A549 (cell line): ENCODE results near the gene EPS8L1. TPM values are rescaled to one million over a fixed set of nuclear protein-coding genes. Genes with fewer than 3 reads are reported as not detected.

Experiments
- ATAC-seq, 2 experiments: fragments of 200-7000 bp in 1 of 2; fragments of >200 bp in 1 of 2; cut with Nextera tagmentation in 1 of 2; cut with Tn5 transposase in 1 of 2; 3 replicates each; pipeline versions ENCODE4 v1.8.0 to v1.9.1; 2018 to 2020; ENCODE audit warnings: mild to moderate bottlenecking in 1 of 2, moderate library complexity in 1 of 2
- CTCF ChIA-PET: fragments of 300-600 bp; sonication (Branson Sonifier 250); formaldehyde crosslinking; extraction: SDS; loops from one replicate; lab custom pipeline; 2021; ENCODE audit warnings: antibody characterized with exemption, inconsistent platforms; lab: Yijun Ruan, JAX
- POLR2A ChIA-PET: fragments of 350-600 bp; formaldehyde crosslinking; extraction: SDS; loops from one replicate; lab custom pipeline; 2021; ENCODE audit warnings: antibody characterized with exemption, inconsistent platforms; lab: Yijun Ruan, JAX
- DNase-seq, 2 experiments: peaks; one replicate each; pipeline versions ENCODE4 v3.0.0 to v3.0.0-alpha.2; 2011 to 2016; ENCODE audit warnings: low read depth in 1 of 2, low spot score in 1 of 2
- FAIRE-seq: peaks from 2 replicates; lab custom pipeline; 2011; peaks lifted over from hg19 to GRCh38; lab: Jason Lieb, UNC
- H3K27ac ChIP-seq, 2 experiments: fragments of >200 bp; sonication (Bioruptor Twin); formaldehyde crosslinking; 3 replicates each; pipeline ENCODE4 v1.5.1; 2016 to 2017
- H3K4me1 ChIP-seq: fragments of >200 bp; sonication (Bioruptor Twin); formaldehyde crosslinking; 3 replicates; pipeline ENCODE4 v1.6.1; 2016
- H3K4me2 ChIP-seq: fragments of >200 bp; sonication (Bioruptor Twin); formaldehyde crosslinking; 3 replicates; pipeline ENCODE4 v1.6.1; 2016
- H3K4me3 ChIP-seq: fragments of >200 bp; sonication (Bioruptor Twin); formaldehyde crosslinking; 3 replicates; pipeline ENCODE4 v1.5.1; 2016
- H3K9me3 ChIP-seq: fragments of >200 bp; sonication (Bioruptor Twin); formaldehyde crosslinking; 3 replicates; pipeline ENCODE4 v1.6.1; 2016
- CBX2 ChIP-seq: fragments of 200-600 bp; sonication (generic); IDR thresholded peaks from 2 replicates; pipeline ENCODE4 v1.6.1; 2016; ENCODE audit warnings: low read depth, mild to moderate bottlenecking, borderline replicate concordance
- EHMT2 ChIP-seq: fragments of 200-600 bp; sonication (generic); IDR thresholded peaks from 2 replicates; pipeline ENCODE4 v1.6.1; 2016; ENCODE audit warnings: antibody characterized with exemption, low read depth, mild to moderate bottlenecking, moderate library complexity
- EP300 ChIP-seq, 2 experiments: fragments of >200 bp; sonication (Bioruptor Twin); formaldehyde crosslinking; IDR thresholded peaks; 2 replicates in 1 of 2; 3 replicates in 1 of 2; pipeline ENCODE4 v1.6.1; 2016 to 2017
- ESRRA ChIP-seq: fragments of 150-350 bp; IDR thresholded peaks from 2 replicates; pipeline ENCODE4 v1.6.1; 2014; ENCODE audit warnings: mild to moderate bottlenecking, low read length, borderline replicate concordance
- FOSB ChIP-seq: fragments of 250-450 bp; sonication (Bioruptor Pico); IDR thresholded peaks from 2 replicates; pipeline ENCODE4 v1.5.0; 2020; ENCODE audit warnings: mild to moderate bottlenecking, moderate library complexity
- HOXB13 ChIP-seq: fragments of 250-450 bp; sonication (Bioruptor Pico); IDR thresholded peaks from 2 replicates; pipeline ENCODE4 v1.5.0; 2020; ENCODE audit warnings: low read depth, mild to moderate bottlenecking, moderate library complexity
- JUN ChIP-seq, 2 experiments: fragments of >200 bp; sonication (Bioruptor Twin); formaldehyde crosslinking; IDR thresholded peaks; 2 replicates in 1 of 2; 3 replicates in 1 of 2; pipeline ENCODE4 v1.6.1; 2016 to 2017
- MAZ ChIP-seq: fragments of 150-350 bp; IDR thresholded peaks from 2 replicates; pipeline ENCODE4 v1.6.1; 2014; ENCODE audit warnings: antibody characterized with exemption, low read depth, low read length, borderline replicate concordance
- NPAS2 ChIP-seq: fragments of 250-450 bp; sonication (Bioruptor Pico); IDR thresholded peaks from 2 replicates; pipeline ENCODE4 v1.8.0; 2022; ENCODE audit warnings: mild to moderate bottlenecking, moderate library complexity, borderline replicate concordance
- POLR2A ChIP-seq: IDR thresholded peaks from 2 replicates; pipeline ENCODE4 v1.6.1; 2012; ENCODE audit warnings: mild to moderate bottlenecking, low read length
- POLR2AphosphoS2 ChIP-seq: conservative IDR thresholded peaks from 2 replicates; pipeline ENCODE4 v1.6.1; 2012; ENCODE audit warnings: low read length, improper control_type of control experiment, inconsistent platforms
- TP53 ChIP-seq: fragments of 250-450 bp; sonication (Bioruptor Pico); IDR thresholded peaks from 2 replicates; pipeline ENCODE4 v1.5.0; 2021; ENCODE audit warnings: mild to moderate bottlenecking, moderate library complexity
- ZFP36 ChIP-seq: fragments of 450-650 bp; IDR thresholded peaks from 2 replicates; pipeline ENCODE4 v1.6.1; 2014; ENCODE audit warnings: borderline replicate concordance; ENCODE audit not compliant: partially characterized antibody
- WGBS: methylation state at CpG from one replicate; pipeline ENCODE4 v1.1.6; 2017; ENCODE audit errors: missing lambda C conversion rate; 5-methylcytosine and 5-hydroxymethylcytosine counted together
- polyA plus RNA-seq, 4 experiments: library from polyadenylated mRNA; depleted of rRNA in 3 of 4; stranded (reverse); fragments of >200 nt; fragmentation: RNase III in 1 of 4; extraction: RNeasy Plus Mini Kit Qiagen cat#74134 plus additional on column Dnase treatment in 1 of 4; gene quantifications; 2 replicates in 3 of 4; 3 replicates in 1 of 4; pipeline ENCODE4 v1.2.3, GENCODE V29; 2011 to 2017
- TF ChIP-seq, protein P1 (sequence below): fragments of 200-600 bp; sonication (generic); IDR thresholded peaks from 2 replicates; pipeline ENCODE4 v1.6.1; 2016; ENCODE audit warnings: antibody characterized with exemption, mild to moderate bottlenecking, moderate library complexity
- TF ChIP-seq, protein P2 (sequence below): fragments of 250-450 bp; sonication (Bioruptor Pico); IDR thresholded peaks from 2 replicates; pipeline ENCODE4 v1.5.0; 2021; ENCODE audit warnings: mild to moderate bottlenecking, moderate library complexity, borderline replicate concordance

The EPS8L1 gene
- polyA plus RNA-seq, 2 of the 4 experiments (the other 2 are of a cell fraction) = 3.7 to 3.8 TPM

- no peak for FAIRE-seq
- 86% methylated on average over 10 of the region's 10 CpGs for WGBS
- DNase-seq = no peak
- no peak overlapping the region for H3K27ac ChIP-seq
- no peak for ATAC-seq
- POLR2A ChIA-PET = no interaction called here
- CTCF ChIA-PET = interaction anchor here (0.9 to 7.8 kb wide), 8 partner anchors 10 to 619 kb away, joined by 3 to 77 read pairs (median 4); partner anchors contain the start of gene EPS8L1
- H3K9me3 ChIP-seq = no peaks in the 10 kb centered on the region
- no peaks in the 10 kb centered on the region for H3K4me1 ChIP-seq
- no peak for TF ChIP-seq ESRRA
- no peak overlapping the region for H3K4me2 ChIP-seq
- no peak overlapping the region for H3K4me3 ChIP-seq
These were observed 8.7 kb downstream of the EPS8L1 start for GRCh38 chr19:55084416-55084815.

DNA sequence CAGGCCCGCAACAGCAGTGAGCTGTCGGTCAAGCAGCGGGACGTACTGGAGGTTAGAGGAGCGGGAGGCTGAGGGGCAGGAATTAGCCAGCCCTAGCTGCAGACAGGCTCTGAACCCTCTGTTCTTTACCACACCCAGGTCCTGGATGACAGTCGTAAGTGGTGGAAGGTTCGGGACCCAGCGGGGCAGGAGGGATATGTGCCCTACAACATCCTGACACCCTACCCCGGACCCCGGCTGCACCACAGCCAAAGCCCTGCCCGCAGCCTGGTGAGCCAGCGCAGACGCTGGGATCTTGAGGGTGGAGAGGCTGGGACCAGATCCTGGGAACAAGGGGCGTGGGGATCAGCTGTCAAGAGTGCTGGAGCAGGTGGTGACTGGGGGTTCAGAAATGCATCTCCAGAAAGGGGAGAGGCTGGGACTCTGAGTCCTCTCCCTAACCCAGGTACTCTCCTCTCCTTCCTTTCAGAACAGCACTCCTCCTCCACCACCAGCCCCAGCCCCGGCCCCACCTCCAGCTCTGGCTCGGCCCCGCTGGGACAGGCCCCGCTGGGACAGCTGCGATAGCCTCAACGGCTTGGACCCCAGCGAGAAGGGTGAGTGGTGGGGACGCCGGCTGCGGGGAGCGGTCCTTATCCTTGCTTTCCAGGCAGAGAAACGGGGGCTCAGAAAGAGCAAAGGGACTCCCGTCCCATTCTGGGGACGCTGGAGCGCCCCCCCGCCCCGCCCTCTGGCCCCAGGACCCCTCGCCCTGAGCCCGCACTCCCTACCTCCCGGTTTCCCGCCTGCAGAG is 10.4 kb downstream of the EPS8L1 start:
- no peaks in the 10 kb centered on the region for H3K9me3 ChIP-seq
- DNase-seq (no peak), FAIRE-seq (no peak), ATAC-seq (no peak)
- H3K4me1 ChIP-seq = no peaks in the 10 kb centered on the region
- POLR2A ChIA-PET = no interaction called here
- WGBS = 92% methylated on average over 35 of the region's 35 CpGs
- H3K27ac ChIP-seq = no peak overlapping the region
- no peak overlapping the region for H3K4me3 ChIP-seq
- H3K4me2 ChIP-seq = no peak overlapping the region
- CTCF ChIA-PET = interaction anchor here (1.1 to 7.8 kb wide), 8 partner anchors 10 to 545 kb away, joined by 3 to 77 read pairs (median 4); partner anchors contain the start of genes EPS8L1 and PPP1R12C
- TF ChIP-seq NPAS2 (CRISPR knock-in tag) (no peak), EHMT2 (no peak), TP53 (CRISPR knock-in tag) (no peak), POLR2A (no peak), ZFP36 (no peak), EP300 (IDR thresholded peaks at IDR 0.05) (no peak), MAZ (no peak), POLR2AphosphoS2 (no peak), CBX2 (no peak), HOXB13 (no peak), FOSB (CRISPR knock-in tag) (no peak)
- TF ChIP-seq, protein P1, sequence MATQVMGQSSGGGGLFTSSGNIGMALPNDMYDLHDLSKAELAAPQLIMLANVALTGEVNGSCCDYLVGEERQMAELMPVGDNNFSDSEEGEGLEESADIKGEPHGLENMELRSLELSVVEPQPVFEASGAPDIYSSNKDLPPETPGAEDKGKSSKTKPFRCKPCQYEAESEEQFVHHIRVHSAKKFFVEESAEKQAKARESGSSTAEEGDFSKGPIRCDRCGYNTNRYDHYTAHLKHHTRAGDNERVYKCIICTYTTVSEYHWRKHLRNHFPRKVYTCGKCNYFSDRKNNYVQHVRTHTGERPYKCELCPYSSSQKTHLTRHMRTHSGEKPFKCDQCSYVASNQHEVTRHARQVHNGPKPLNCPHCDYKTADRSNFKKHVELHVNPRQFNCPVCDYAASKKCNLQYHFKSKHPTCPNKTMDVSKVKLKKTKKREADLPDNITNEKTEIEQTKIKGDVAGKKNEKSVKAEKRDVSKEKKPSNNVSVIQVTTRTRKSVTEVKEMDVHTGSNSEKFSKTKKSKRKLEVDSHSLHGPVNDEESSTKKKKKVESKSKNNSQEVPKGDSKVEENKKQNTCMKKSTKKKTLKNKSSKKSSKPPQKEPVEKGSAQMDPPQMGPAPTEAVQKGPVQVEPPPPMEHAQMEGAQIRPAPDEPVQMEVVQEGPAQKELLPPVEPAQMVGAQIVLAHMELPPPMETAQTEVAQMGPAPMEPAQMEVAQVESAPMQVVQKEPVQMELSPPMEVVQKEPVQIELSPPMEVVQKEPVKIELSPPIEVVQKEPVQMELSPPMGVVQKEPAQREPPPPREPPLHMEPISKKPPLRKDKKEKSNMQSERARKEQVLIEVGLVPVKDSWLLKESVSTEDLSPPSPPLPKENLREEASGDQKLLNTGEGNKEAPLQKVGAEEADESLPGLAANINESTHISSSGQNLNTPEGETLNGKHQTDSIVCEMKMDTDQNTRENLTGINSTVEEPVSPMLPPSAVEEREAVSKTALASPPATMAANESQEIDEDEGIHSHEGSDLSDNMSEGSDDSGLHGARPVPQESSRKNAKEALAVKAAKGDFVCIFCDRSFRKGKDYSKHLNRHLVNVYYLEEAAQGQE = no peak
- TF ChIP-seq, protein P2, sequence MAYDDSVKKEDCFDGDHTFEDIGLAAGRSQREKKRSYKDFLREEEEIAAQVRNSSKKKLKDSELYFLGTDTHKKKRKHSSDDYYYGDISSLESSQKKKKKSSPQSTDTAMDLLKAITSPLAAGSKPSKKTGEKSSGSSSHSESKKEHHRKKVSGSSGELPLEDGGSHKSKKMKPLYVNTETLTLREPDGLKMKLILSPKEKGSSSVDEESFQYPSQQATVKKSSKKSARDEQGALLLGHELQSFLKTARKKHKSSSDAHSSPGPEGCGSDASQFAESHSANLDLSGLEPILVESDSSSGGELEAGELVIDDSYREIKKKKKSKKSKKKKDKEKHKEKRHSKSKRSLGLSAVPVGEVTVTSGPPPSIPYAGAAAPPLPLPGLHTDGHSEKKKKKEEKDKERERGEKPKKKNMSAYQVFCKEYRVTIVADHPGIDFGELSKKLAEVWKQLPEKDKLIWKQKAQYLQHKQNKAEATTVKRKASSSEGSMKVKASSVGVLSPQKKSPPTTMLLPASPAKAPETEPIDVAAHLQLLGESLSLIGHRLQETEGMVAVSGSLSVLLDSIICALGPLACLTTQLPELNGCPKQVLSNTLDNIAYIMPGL (CRISPR knock-in tag) = no peak
- TF ChIP-seq, all 56 proteins: peak for 0

DNA sequence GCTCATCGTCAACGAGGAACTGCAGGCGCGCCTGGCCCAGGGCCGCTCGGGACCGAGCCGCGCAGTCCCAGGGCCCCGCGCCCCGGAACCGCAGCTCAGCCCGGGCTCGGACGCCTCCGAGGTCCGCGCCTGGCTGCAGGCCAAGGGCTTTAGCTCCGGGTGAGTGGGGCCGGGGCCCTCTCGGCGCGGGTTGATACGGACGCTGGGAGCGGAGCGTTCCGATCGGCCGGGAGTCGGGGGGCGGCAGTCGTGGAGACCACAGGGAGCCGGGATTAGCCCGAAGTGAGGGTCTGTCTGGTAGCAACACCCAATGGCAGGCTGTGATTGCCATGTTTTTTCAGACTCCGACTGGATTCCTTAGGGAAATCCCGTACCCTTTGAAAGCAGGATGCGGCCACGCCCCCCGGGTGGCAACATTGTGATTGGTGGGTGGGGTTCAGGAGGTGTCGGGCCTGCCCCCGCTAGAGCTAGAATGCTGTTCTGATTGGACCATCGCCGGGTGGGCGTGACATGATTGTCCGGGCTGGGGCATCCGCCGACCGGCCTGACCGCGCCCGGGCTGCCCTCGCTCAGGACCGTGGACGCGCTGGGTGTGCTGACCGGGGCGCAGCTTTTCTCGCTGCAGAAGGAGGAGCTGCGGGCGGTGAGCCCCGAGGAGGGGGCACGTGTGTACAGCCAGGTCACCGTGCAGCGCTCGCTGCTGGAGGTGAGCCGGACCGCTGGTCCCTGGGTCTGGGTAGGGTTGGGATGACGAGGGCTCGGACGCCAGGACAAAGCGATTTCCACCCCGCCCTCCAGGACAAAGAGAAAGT is 11.3 kb downstream of the EPS8L1 start:
- no peak for DNase-seq
- CTCF ChIA-PET = interaction anchor here (1.1 to 7.8 kb wide), 10 partner anchors 9 to 545 kb away, joined by 3 to 77 read pairs (median 4); partner anchors contain the start of genes EPS8L1, PPP1R12C and RDH13
- 93% methylated on average over 74 of the region's 74 CpGs for WGBS
- no peak for FAIRE-seq
- Histone ChIP-seq H3K4me3 (no peak overlapping the region), H3K9me3 (no peaks in the 10 kb centered on the region), H3K27ac (no peak overlapping the region), H3K4me2 (no peak overlapping the region), H3K4me1 (no peaks in the 10 kb centered on the region)
- ATAC-seq = no peak
- 0 out of 5 replicates have a peak, but pooled peaks of 1 of the 2 experiments have one; percentile 23 for TF ChIP-seq JUN (IDR thresholded peaks at IDR 0.05)
- no peak for TF ChIP-seq FOSB (CRISPR knock-in tag)
- TF ChIP-seq ZFP36 = no peak
- POLR2A ChIA-PET = no interaction called here
